GM21723 (cell line): ENCODE results near the gene FOSL2.

ENCODE experiments used
- ATAC-seq: cut with Tn5 transposase; IDR thresholded peaks from one replicate; pipeline ENCODE4 v1.9.1; 2021; ENCODE audit warnings: mild to moderate bottlenecking, moderate library complexity; ENCODE audit not compliant: unreplicated experiment

Gene FOSL2

GRCh38 chr2:28429636-28430376 is 37.1 kb downstream of the FOSL2 start:
- ATAC-seq = no peak

- no peak for ATAC-seq
These were observed 37.7 kb downstream of the FOSL2 start for GRCh38 chr2:28430377-28430765.

GRCh38 chr2:28430788-28431418 is 38.2 kb downstream of the FOSL2 start:
- ATAC-seq = no peak

- ATAC-seq = no peak
These were observed 39.1 kb downstream of the FOSL2 start for GRCh38 chr2:28431741-28432140.

GRCh38 chr2:28432362-28432761 is 39.7 kb downstream of the FOSL2 start:
- ATAC-seq = no peak

GRCh38 chr2:28433215-28433614 is 40.6 kb downstream of the FOSL2 start:
- no peak for ATAC-seq

GRCh38 chr2:28433935-28434599 is 41.4 kb downstream of the FOSL2 start:
- no peak for ATAC-seq

GRCh38 chr2:28434600-28434989 is 41.9 kb downstream of the FOSL2 start:
- no peak for ATAC-seq

- ATAC-seq = no peak
These were observed 42.6 kb downstream of the FOSL2 start for GRCh38 chr2:28435241-28435640.

GRCh38 chr2:28435814-28436351 is 43.2 kb downstream of the FOSL2 start:
- no peak for ATAC-seq

GRCh38 chr2:28436525-28437051 is 43.9 kb downstream of the FOSL2 start:
- no peak for ATAC-seq

- ATAC-seq = no peak
These were observed 44.6 kb downstream of the FOSL2 start for GRCh38 chr2:28437149-28437835.

- ATAC-seq = no peak
These were observed 45.3 kb downstream of the FOSL2 start for GRCh38 chr2:28437918-28438317.

- ATAC-seq = no peak
These were observed 45.9 kb downstream of the FOSL2 start for GRCh38 chr2:28438532-28439063.

- ATAC-seq = no peak
These were observed 46.5 kb downstream of the FOSL2 start for GRCh38 chr2:28439127-28439526.

GRCh38 chr2:28439763-28440162 is 47.1 kb downstream of the FOSL2 start:
- ATAC-seq = no peak

GRCh38 chr2:28442328-28442727 is 49.7 kb downstream of the FOSL2 start:
- no peak for ATAC-seq

- ATAC-seq = no peak
These were observed 52.3 kb downstream of the FOSL2 start for GRCh38 chr2:28444956-28445355.

GRCh38 chr2:28445448-28446258 is 53.0 kb downstream of the FOSL2 start:
- ATAC-seq = no peak

GRCh38 chr2:28446531-28446930 is 53.9 kb downstream of the FOSL2 start:
- ATAC-seq = no peak
